HG02571 (cell line): ENCODE results near the gene TGFBRAP1.

Source experiments
- ATAC-seq: cut with Tn5 transposase; IDR thresholded peaks from one replicate; pipeline ENCODE4 v1.9.1; 2021; ENCODE audit warnings: mild to moderate bottlenecking, moderate library complexity; ENCODE audit not compliant: unreplicated experiment

TGFBRAP1 gene

GRCh38 chr2:105329561-105330495, at the start of gene TGFBRAP1:
TSS of gene TGFBRAP1 (minus strand) at chr2:105329735. CDS start at chr2:105308301, 21,434 bp downstream.
- ATAC-seq: peak; percentile 75

GRCh38 chr2:105378921-105379383, 49.4 kb upstream of the TGFBRAP1 start:
- no peak for ATAC-seq

- ATAC-seq: no peak
Measured at GRCh38 chr2:105378276-105378840, 48.8 kb upstream of the TGFBRAP1 start.

- ATAC-seq: no peak
Measured at GRCh38 chr2:105377871-105378270, 48.3 kb upstream of the TGFBRAP1 start.

- ATAC-seq: no peak
Measured at GRCh38 chr2:105376789-105377240, 47.3 kb upstream of the TGFBRAP1 start.

GRCh38 chr2:105376010-105376409, 46.5 kb upstream of the TGFBRAP1 start:
- no peak for ATAC-seq

GRCh38 chr2:105375001-105375561, 45.5 kb upstream of the TGFBRAP1 start:
- ATAC-seq: no peak

- peak; percentile 68 for ATAC-seq
Measured at GRCh38 chr2:105373895-105374401, 44.4 kb upstream of the TGFBRAP1 start.

GRCh38 chr2:105373344-105373781, 43.8 kb upstream of the TGFBRAP1 start:
- no peak for ATAC-seq

GRCh38 chr2:105371810-105372209, 42.3 kb upstream of the TGFBRAP1 start:
- no peak for ATAC-seq

- ATAC-seq: no peak
Measured at GRCh38 chr2:105371156-105371555, 41.6 kb upstream of the TGFBRAP1 start.

- ATAC-seq: peak; percentile 85
Measured at GRCh38 chr2:105369777-105370690, 40.5 kb upstream of the TGFBRAP1 start.

GRCh38 chr2:105368759-105369408, 39.3 kb upstream of the TGFBRAP1 start:
- ATAC-seq: no peak

- no peak for ATAC-seq
Measured at GRCh38 chr2:105365206-105365605, 35.7 kb upstream of the TGFBRAP1 start.

GRCh38 chr2:105364436-105365139, 35.1 kb upstream of the TGFBRAP1 start:
- no peak for ATAC-seq

GRCh38 chr2:105362862-105363591, 33.5 kb upstream of the TGFBRAP1 start:
- ATAC-seq: no peak

- ATAC-seq: no peak
Measured at GRCh38 chr2:105361102-105361889, 31.8 kb upstream of the TGFBRAP1 start.

- ATAC-seq: no peak
Measured at GRCh38 chr2:105358593-105358992, 29.1 kb upstream of the TGFBRAP1 start.
